WTC11 (cell line): ENCODE data around the gene SNTN.

ENCODE experiments used
- ATF6 ChIP-seq: sonication (generic); formaldehyde crosslinking; IDR thresholded peaks from 2 replicates; pipeline ENCODE4 v1.8.1; 2023; ENCODE audit warnings: mild to moderate bottlenecking, missing genetic modification reagents
- CTCF ChIP-seq: fragments of 200-600 bp; IDR thresholded peaks from 2 replicates; pipeline ENCODE4 v1.8.0; 2022; ENCODE audit warnings: antibody characterized with exemption
- GABPB1 ChIP-seq: sonication (generic); formaldehyde crosslinking; IDR thresholded peaks from 2 replicates; pipeline ENCODE4 v1.8.1; 2023; ENCODE audit warnings: mild to moderate bottlenecking, missing genetic modification reagents
- MXD4 ChIP-seq: fragments of 250-450 bp; sonication (Bioruptor Pico); IDR thresholded peaks from 2 replicates; pipeline ENCODE4 v1.8.0; 2021; ENCODE audit warnings: mild to moderate bottlenecking, moderate library complexity, borderline replicate concordance
- MYBL2 ChIP-seq: sonication (generic); formaldehyde crosslinking; IDR thresholded peaks from 2 replicates; pipeline ENCODE4 v1.8.1; 2023; ENCODE audit warnings: mild to moderate bottlenecking, moderate library complexity, missing genetic modification reagents
- NR2C2 ChIP-seq: sonication (generic); formaldehyde crosslinking; IDR thresholded peaks from 2 replicates; pipeline ENCODE4 v1.8.0; 2022; ENCODE audit warnings: mild to moderate bottlenecking, missing genetic modification reagents
- PRDM15 ChIP-seq: sonication (generic); formaldehyde crosslinking; IDR thresholded peaks from 2 replicates; pipeline ENCODE4 v1.8.0; 2022; ENCODE audit warnings: missing genetic modification reagents
- SP1 ChIP-seq: sonication (generic); formaldehyde crosslinking; conservative IDR thresholded peaks from 2 replicates; pipeline ENCODE4 v1.8.1; 2022; ENCODE audit warnings: missing genetic modification reagents
- TEAD4 ChIP-seq: sonication (generic); formaldehyde crosslinking; IDR thresholded peaks from 2 replicates; pipeline ENCODE4 v1.8.0; 2022; ENCODE audit warnings: mild to moderate bottlenecking, missing genetic modification reagents
- TP53 ChIP-seq: sonication (generic); formaldehyde crosslinking; IDR thresholded peaks from 2 replicates; pipeline ENCODE4 v1.8.1; 2023; ENCODE audit warnings: mild to moderate bottlenecking, missing genetic modification reagents
- ZNF263 ChIP-seq: sonication (generic); formaldehyde crosslinking; IDR thresholded peaks from 2 replicates; pipeline ENCODE4 v1.8.1; 2022; ENCODE audit warnings: low read depth, mild to moderate bottlenecking, moderate library complexity, missing genetic modification reagents
- ZNF317 ChIP-seq: sonication (generic); formaldehyde crosslinking; IDR thresholded peaks from 2 replicates; pipeline ENCODE4 v1.8.1; 2023; ENCODE audit warnings: low read depth, mild to moderate bottlenecking, moderate library complexity, missing genetic modification reagents, borderline replicate concordance
- ZNF512 ChIP-seq: sonication (generic); formaldehyde crosslinking; IDR thresholded peaks from 2 replicates; pipeline ENCODE4 v1.8.1; 2022; ENCODE audit warnings: missing genetic modification reagents, borderline replicate concordance
- ZSCAN18 ChIP-seq: fragments of 250-450 bp; sonication (Bioruptor Pico); IDR thresholded peaks from 2 replicates; pipeline ENCODE4 v2.1.2; 2022; ENCODE audit warnings: mild to moderate bottlenecking, moderate library complexity

- TF ChIP-seq SP1 (no peak), NR2C2 (CRISPR knock-in tag) (no peak), CTCF (no peak), TP53 (CRISPR knock-in tag) (no peak), ZNF263 (no peak), TEAD4 (no peak), ATF6 (CRISPR knock-in tag) (no peak), ZNF512 (CRISPR knock-in tag) (no peak), GABPB1 (no peak), ZNF317 (CRISPR knock-in tag) (no peak), ZSCAN18 (CRISPR knock-in tag) (no peak), PRDM15 (CRISPR knock-in tag) (no peak), MXD4 (no peak), MYBL2 (CRISPR knock-in tag) (no peak)
Measured at GRCh38 chr3:63613561-63613960, 38.9 kb upstream of the SNTN start.
